ENCODE data around the gene LTF. TPM values are rescaled to one million over a fixed set of nuclear protein-coding genes. Genes with fewer than 3 reads are reported as not detected.
"Not testable (repeated sequence)": the region's sequence is repeated elsewhere in the genome, so short reads cannot be mapped to it uniquely, and the experiment has no call there.

Gene LTF
- total RNA-seq, 2 donors from 2014 or later, result 1.0 to 1.6 TPM

DNA sequence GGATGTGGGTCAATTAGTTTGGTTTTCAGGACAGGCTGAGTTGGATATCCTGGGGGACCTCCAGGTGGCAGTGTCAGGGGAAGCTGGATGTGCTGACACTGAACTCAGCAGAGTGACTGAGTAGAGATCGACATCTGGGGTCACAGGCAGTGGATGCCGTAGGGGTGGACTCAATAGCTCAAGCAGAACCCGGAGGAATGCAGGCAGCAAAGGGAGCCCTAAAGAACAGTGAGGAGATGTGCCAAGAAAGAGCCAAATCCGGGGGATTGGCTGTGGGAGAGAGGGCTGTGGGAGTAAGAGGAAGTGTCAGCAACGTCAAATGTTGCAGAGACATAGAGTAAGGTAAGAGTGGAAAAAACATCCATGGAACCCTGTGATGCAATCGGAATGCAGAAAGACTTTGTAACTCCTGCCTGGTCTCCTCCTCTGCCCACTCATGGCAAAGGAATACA lies 69.5 kb downstream of the LTF start:
- no peaks in the 10 kb centered on the region for H3K9me3 ChIP-seq
- H3K36me3 ChIP-seq, result no peaks in the 10 kb centered on the region
- DNase-seq, result no peak
- no peaks in the 10 kb centered on the region for H3K27me3 ChIP-seq
- no peak overlapping the region for H3K4me3 ChIP-seq
- intact Hi-C loops (cut with DNase I), result no loop called here
- H3K27ac ChIP-seq, result no peak overlapping the region
- no peak overlapping the region for H3K9ac ChIP-seq (ENCODE audit: low read depth in 2 of 2, low read length in 2 of 2)
- TF ChIP-seq, protein P1, sequence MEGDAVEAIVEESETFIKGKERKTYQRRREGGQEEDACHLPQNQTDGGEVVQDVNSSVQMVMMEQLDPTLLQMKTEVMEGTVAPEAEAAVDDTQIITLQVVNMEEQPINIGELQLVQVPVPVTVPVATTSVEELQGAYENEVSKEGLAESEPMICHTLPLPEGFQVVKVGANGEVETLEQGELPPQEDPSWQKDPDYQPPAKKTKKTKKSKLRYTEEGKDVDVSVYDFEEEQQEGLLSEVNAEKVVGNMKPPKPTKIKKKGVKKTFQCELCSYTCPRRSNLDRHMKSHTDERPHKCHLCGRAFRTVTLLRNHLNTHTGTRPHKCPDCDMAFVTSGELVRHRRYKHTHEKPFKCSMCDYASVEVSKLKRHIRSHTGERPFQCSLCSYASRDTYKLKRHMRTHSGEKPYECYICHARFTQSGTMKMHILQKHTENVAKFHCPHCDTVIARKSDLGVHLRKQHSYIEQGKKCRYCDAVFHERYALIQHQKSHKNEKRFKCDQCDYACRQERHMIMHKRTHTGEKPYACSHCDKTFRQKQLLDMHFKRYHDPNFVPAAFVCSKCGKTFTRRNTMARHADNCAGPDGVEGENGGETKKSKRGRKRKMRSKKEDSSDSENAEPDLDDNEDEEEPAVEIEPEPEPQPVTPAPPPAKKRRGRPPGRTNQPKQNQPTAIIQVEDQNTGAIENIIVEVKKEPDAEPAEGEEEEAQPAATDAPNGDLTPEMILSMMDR (IDR thresholded peaks at IDR 0.05), result no peak
- no peaks in the 10 kb centered on the region for H3K4me1 ChIP-seq

DNA sequence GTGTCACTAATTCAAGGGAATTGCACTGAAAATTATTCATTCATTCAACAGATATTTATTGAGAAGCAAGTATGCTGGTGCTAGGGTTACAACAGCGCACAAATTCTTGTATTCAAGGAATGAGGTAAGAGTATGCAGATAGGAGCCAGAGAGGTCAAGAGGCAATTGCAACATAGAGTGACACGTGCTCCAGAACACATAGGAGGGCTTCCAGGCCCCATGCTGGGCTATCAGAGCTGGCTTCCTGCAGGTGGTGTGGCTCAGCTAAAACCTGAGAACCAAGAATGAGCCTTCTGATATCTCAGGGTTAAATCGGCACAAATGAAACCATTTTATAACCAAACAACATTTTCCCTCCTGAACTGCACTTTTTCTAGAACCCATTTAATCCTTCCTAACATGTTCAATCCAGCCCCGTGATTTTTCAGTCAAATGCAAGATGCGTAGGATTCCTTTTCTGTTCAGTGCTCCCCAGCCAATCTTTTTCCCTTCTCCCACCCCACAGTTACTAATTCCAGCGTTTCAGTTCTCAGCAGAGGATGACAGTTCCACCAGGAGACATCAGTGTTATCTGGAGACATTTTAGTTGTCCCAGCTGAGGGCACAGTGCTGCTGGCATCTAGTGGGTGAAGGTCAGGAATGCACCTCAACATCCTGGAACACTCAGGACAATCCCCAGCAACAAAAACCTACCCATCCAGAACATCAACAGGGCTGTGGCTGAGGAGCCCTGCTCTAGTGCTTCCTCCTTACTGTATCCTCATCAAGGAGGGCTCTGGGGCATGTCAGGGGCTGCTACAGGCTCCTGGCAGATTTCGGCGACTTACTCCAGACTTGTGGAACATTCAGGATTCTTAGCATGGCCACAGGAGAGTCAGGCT lies 70.9 kb downstream of the LTF start:
- TF ChIP-seq, protein P1 (IDR thresholded peaks at IDR 0.05), result no peak
- no peaks in the 10 kb centered on the region for H3K4me1 ChIP-seq
- no peaks in the 10 kb centered on the region for H3K9me3 ChIP-seq
- H3K36me3 ChIP-seq, result no peaks in the 10 kb centered on the region
- no peak overlapping the region for H3K4me3 ChIP-seq
- intact Hi-C loops (cut with DNase I), result no loop called here
- no peak for DNase-seq
- H3K9ac ChIP-seq (ENCODE audit: low read depth in 2 of 2, low read length in 2 of 2), result no peak overlapping the region
- H3K27me3 ChIP-seq, result no peaks in the 10 kb centered on the region
- H3K27ac ChIP-seq, result no peak overlapping the region

DNA sequence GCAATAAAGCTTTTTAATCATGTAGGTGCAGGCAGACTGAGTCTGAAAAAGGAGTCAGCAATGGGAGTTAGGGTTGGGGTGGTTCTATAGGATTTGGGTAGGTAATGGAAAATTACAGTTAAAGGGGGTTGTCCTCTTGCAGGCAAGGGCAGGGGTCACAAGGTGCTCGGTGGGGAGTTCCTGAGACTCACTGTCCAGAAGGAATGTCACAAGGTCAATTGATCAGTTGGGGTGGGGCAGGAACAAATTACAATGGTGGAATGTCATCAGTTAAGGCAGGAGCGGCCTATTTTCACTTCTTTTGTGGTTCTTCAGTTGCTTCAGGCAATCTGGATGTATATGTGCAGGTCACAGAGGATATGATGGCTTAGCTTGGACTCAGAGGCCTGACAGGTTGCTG lies 71.7 kb downstream of the LTF start:
- no peaks in the 10 kb centered on the region for H3K36me3 ChIP-seq
- TF ChIP-seq, protein P1 (IDR thresholded peaks at IDR 0.05), result no peak
- no peak overlapping the region for H3K4me3 ChIP-seq
- no peak overlapping the region for H3K27ac ChIP-seq
- intact Hi-C loops (cut with DNase I), result no loop called here
- H3K4me1 ChIP-seq, result no peaks in the 10 kb centered on the region
- no peak overlapping the region for H3K9ac ChIP-seq (ENCODE audit: low read depth in 2 of 2, low read length in 2 of 2)
- H3K27me3 ChIP-seq, result no peaks in the 10 kb centered on the region
- DNase-seq, result no peak
- H3K9me3 ChIP-seq, result no peaks in the 10 kb centered on the region

DNA sequence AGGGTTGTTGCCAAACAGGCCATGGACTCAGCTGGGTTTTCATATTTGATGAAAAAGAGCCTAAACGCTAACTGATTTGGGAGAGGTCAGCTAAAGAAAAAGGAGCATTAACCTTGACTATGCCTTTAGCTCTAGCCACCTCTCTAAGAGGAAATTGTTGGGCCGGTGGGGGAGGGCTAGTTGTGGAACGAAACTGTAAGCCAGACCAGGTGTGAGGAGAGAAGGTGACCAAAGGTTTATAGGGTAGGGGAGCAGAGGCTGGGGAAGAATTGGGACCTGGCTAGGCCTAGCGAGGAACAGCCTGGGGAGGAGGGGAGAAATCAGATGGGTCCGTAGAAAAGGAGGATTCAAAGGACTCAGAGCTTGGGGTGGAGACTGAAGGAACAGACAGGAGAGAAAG lies 73.2 kb downstream of the LTF start:
- H3K27ac ChIP-seq; H3K4me3 ChIP-seq; H3K9me3 ChIP-seq; intact Hi-C loops (cut with DNase I); H3K4me1 ChIP-seq; H3K9ac ChIP-seq (ENCODE audit: low read depth in 2 of 2, low read length in 2 of 2); DNase-seq; H3K36me3 ChIP-seq; H3K27me3 ChIP-seq: not testable (repeated sequence)

DNA sequence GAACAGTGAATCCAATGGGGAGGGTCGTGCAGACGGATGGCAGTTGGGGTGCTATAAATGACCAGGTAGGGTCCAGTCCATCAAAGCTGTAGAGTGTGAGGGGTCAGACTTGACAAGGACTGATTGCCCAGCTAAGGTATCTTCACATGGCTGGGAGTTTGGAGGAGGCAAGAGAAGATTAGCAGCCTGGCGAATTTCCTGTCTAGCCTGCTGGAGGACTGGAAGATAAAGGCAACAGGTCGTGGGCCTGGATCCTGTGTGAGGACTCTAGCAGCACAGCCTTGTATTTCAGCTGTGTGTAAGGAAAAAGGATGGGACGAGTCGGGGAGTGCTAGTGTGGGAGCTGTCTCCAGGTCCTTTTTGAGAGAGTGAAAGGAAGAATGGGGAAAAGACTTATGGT lies 75.4 kb downstream of the LTF start:
- TF ChIP-seq, protein P1 (IDR thresholded peaks at IDR 0.05), result no peak
- Histone ChIP-seq H3K9ac (ENCODE audit: low read depth in 2 of 2, low read length in 2 of 2) (no peak overlapping the region), H3K4me3 (no peak overlapping the region), H3K4me1 (peaks cover 6% of the 10 kb centered on the region), H3K9me3 (no peaks in the 10 kb centered on the region), H3K36me3 (no peaks in the 10 kb centered on the region), H3K27me3 (no peaks in the 10 kb centered on the region), H3K27ac (no peak overlapping the region)
- intact Hi-C loops (cut with DNase I), result no loop called here
- DNase-seq, result no peak

DNA sequence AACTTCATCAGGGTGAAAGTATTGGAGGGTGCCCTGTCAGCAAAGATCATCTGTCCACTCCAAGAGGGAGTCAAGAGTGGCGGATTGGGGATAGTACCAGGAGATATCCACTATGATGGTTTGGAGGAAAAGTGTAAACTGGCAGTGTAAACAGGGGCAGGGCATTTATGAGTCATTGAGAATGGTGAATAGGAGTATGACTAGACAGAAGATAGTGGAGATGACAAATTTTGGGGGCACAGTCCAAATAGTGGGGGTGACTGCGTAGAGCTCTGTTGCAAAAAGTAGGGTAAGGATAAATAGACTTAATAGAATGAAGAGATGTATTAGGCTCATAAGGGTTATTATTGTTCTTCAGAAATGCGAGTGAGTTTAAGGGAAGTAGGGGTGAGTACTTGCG lies 75.9 kb downstream of the LTF start:
- H3K27me3 ChIP-seq; intact Hi-C loops (cut with DNase I); DNase-seq; H3K4me3 ChIP-seq; H3K27ac ChIP-seq; H3K36me3 ChIP-seq; H3K4me1 ChIP-seq; H3K9me3 ChIP-seq; H3K9ac ChIP-seq (ENCODE audit: low read depth in 2 of 2, low read length in 2 of 2): not testable (repeated sequence)

Data from colonic mucosa (tissue), 4 donors.